Sigmoid colon (tissue), 7 donors: ENCODE measurements around the gene GRM1. TPM values are rescaled to one million over a fixed set of nuclear protein-coding genes. Genes with fewer than 3 reads are reported as not detected.

Source experiments
- DNase-seq: peaks from one replicate; pipeline ENCODE4 v3.0.0-alpha.2; 2019
- H3K27ac ChIP-seq, 4 donors: fragments of 200-600 bp; sonication (generic); one replicate each; pipeline ENCODE4 v1.5.1; 2016 to 2019; ENCODE audit warnings: mild to moderate bottlenecking in 1 of 4
- H3K27me3 ChIP-seq, 3 donors: fragments of 200-600 bp; sonication (generic); one replicate each; pipeline ENCODE4 v1.5.1; 2019; ENCODE audit warnings: mild to moderate bottlenecking in 1 of 3
- H3K36me3 ChIP-seq, 4 donors: fragments of 200-600 bp; sonication (generic); one replicate each; pipeline ENCODE4 v1.5.1; 2016 to 2019
- H3K4me1 ChIP-seq, 4 donors: fragments of 200-600 bp; sonication (generic); one replicate each; pipeline ENCODE4 v1.5.1; 2017 to 2019
- H3K4me3 ChIP-seq, 4 donors: fragments of 200-600 bp; sonication (generic); one replicate each; pipeline ENCODE4 v1.5.1; 2017 to 2019; ENCODE audit warnings: mild to moderate bottlenecking in 2 of 4, moderate library complexity in 1 of 4
- H3K9me3 ChIP-seq, 4 donors: fragments of 200-600 bp in 3 of 4; sonication (generic) in 3 of 4; one replicate each; pipeline versions ENCODE4 v1.5.1 to v1.6.1; 2013 to 2019
- CTCF ChIP-seq, 4 experiments: fragments of 450-650 bp in 3 of 4; fragments of 200-600 bp in 1 of 4; IDR thresholded peaks; one replicate each; pipeline ENCODE4 v1.5.1; 2016 to 2019; ENCODE audit warnings: antibody characterized with exemption in 4 of 4, mild to moderate bottlenecking in 3 of 4, moderate library complexity in 2 of 4
- EP300 ChIP-seq, 4 donors: sonication (generic); formaldehyde crosslinking; IDR thresholded peaks; one replicate each; pipeline ENCODE4 v1.6.1; 2017; ENCODE audit warnings: antibody characterized with exemption in 4 of 4
- POLR2A ChIP-seq, 2 donors: fragments of 450-650 bp; IDR thresholded peaks; one replicate each; pipeline ENCODE4 v1.6.1; 2016; ENCODE audit warnings: antibody characterized with exemption in 2 of 2, mild to moderate bottlenecking in 2 of 2, moderate library complexity in 2 of 2
- POLR2AphosphoS5 ChIP-seq, 4 donors: sonication (generic); formaldehyde crosslinking; IDR thresholded peaks; one replicate each; pipeline ENCODE4 v1.6.1; 2017; ENCODE audit warnings: antibody characterized with exemption in 4 of 4
- WGBS, 2 donors: extraction: QIAGEN DNeasy Blood & Tissue Kit; methylation state at CpG; one replicate each; pipeline ENCODE4 v1.1.7; 2013; 5-methylcytosine and 5-hydroxymethylcytosine counted together
- intact Hi-C: fragments of 100-400 bp; cut with DNase I; formaldehyde crosslinking; loops from one replicate; pipeline ENCODE4 v1.15.1; 2023
- polyA plus RNA-seq, 3 donors: library from polyadenylated mRNA; stranded (reverse); fragments of 200-250 nt; gene quantifications; one replicate each; pipeline ENCODE4 v1.2.3, GENCODE V29; 2013
- total RNA-seq, 4 donors: library from RNA; depleted of rRNA; stranded (reverse); fragments of >200 nt; gene quantifications; one replicate each; pipeline ENCODE4 v1.1.0, GENCODE V29; 2016
- donor health status: healthy with polysubstance abuse.
- donor health status: Bipolar disorder and iron deficiency.
- donor health status: healthy.

GRM1 gene
- total and polyA plus RNA-seq, 7 donors = under 0.01 to 0.36 (median 0.03) TPM; not detected in 4

GRCh38 chr6:146277142-146277541 is 248.3 kb downstream of the GRM1 start:
- no peak for TF ChIP-seq POLR2A (IDR thresholded peaks at IDR 0.05)
- TF ChIP-seq EP300 (IDR thresholded peaks at IDR 0.05) = no peak
- no peak for TF ChIP-seq CTCF (IDR thresholded peaks at IDR 0.05)
- TF ChIP-seq POLR2AphosphoS5 (IDR thresholded peaks at IDR 0.05) = no peak
- Histone ChIP-seq H3K9me3 (no peaks in the 10 kb centered on the region), H3K4me1 (no peaks in the 10 kb centered on the region), H3K36me3 (no peaks in the 10 kb centered on the region), H3K4me3 (no peak overlapping the region), H3K27me3 (no peaks in the 10 kb centered on the region), H3K27ac (no peak overlapping the region)
- 70 to 76% methylated on average over 2 of the region's 2 CpGs for WGBS, 2 donors
- no peak for DNase-seq
- intact Hi-C loops = no loop called here

DNA sequence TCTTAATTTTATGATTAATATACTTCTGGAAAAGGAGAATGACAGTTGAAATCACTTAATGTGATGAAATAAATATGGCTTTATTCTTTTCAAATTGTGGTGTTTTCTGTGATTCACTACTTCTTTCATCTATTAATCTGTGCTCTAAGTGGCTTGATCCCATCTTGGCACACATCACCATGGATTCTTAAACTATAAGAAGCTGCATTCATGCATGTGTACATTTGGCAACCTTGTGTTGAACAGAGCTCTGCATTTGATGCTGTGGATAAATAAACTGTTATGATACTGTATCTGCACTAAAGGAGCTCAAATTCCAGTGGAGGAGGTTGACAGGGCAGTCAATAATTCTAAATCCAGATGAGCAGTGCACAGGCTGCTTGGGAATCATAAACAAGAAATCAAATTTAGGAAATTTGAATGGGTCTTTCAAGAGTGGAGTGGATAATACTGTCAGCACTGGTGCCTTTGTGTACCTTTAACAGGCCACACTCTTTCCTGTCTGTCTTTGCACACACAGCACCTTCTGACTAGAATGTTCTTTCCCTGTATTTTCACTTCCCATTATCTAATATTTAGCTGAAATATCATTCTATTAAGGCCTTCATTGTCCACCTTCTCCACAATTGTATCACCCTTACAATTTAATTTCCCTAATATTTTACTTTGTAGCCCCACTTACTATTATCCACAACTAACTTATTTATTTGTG is 252.9 kb downstream of the GRM1 start:
- intact Hi-C loops = no loop called here
- TF ChIP-seq POLR2A (IDR thresholded peaks at IDR 0.05) = no peak
- no peak for TF ChIP-seq POLR2AphosphoS5 (IDR thresholded peaks at IDR 0.05)
- no peak for TF ChIP-seq EP300 (IDR thresholded peaks at IDR 0.05)
- no peak for TF ChIP-seq CTCF (IDR thresholded peaks at IDR 0.05)
- H3K27ac ChIP-seq = no peak overlapping the region
- H3K9me3 ChIP-seq = no peaks in the 10 kb centered on the region
- H3K27me3 ChIP-seq = no peaks in the 10 kb centered on the region
- no peak for DNase-seq
- no peak overlapping the region for H3K4me3 ChIP-seq
- H3K4me1 ChIP-seq = no peaks in the 10 kb centered on the region
- no peaks in the 10 kb centered on the region for H3K36me3 ChIP-seq

- WGBS, 2 donors = 88 to 94% methylated on average over 2 of the region's 2 CpGs
- intact Hi-C loops = no loop called here
These were observed 254.0 kb downstream of the GRM1 start for GRCh38 chr6:146282837-146283236.

DNA sequence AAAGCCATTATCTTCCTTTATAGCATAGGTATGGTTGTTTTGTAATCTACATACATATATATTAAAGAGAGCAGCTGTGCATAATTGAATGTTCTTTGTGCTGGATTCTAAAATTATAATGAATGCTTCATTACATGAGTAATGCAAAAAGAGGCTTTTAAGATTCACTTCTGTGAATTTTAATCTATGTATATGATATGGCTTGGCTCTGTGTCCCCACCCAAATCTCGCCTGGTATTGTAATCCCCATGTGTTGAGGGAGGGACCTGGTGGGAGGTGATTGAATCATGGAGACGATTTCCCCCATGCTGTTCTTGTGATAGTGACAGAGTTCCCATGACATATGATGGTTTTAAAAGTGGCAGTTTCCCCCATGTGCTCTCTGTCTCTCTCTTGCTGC is 255.4 kb downstream of the GRM1 start:
- no peaks in the 10 kb centered on the region for H3K36me3 ChIP-seq
- intact Hi-C loops = no loop called here
- DNase-seq = no peak
- H3K27ac ChIP-seq = no peak overlapping the region
- 80 to 88% methylated on average over 2 of the region's 2 CpGs for WGBS, 2 donors
- TF ChIP-seq POLR2AphosphoS5 (IDR thresholded peaks at IDR 0.05) (no peak), EP300 (IDR thresholded peaks at IDR 0.05) (no peak), POLR2A (IDR thresholded peaks at IDR 0.05) (no peak), CTCF (IDR thresholded peaks at IDR 0.05) (no peak)
- no peaks in the 10 kb centered on the region for H3K4me1 ChIP-seq
- H3K4me3 ChIP-seq = no peak overlapping the region
- no peaks in the 10 kb centered on the region for H3K27me3 ChIP-seq
- H3K9me3 ChIP-seq = no peaks in the 10 kb centered on the region

More at GRCh38 chr6:146282837-146283236, 254.0 kb downstream of the GRM1 start:
- Histone ChIP-seq H3K4me1 (no peaks in the 10 kb centered on the region), H3K36me3 (no peaks in the 10 kb centered on the region), H3K4me3 (no peak overlapping the region), H3K9me3 (no peaks in the 10 kb centered on the region), H3K27me3 (no peaks in the 10 kb centered on the region), H3K27ac (no peak overlapping the region)
- TF ChIP-seq CTCF (IDR thresholded peaks at IDR 0.05) (no peak), EP300 (IDR thresholded peaks at IDR 0.05) (no peak), POLR2AphosphoS5 (IDR thresholded peaks at IDR 0.05) (no peak), POLR2A (IDR thresholded peaks at IDR 0.05) (no peak)
- DNase-seq = no peak

DNA sequence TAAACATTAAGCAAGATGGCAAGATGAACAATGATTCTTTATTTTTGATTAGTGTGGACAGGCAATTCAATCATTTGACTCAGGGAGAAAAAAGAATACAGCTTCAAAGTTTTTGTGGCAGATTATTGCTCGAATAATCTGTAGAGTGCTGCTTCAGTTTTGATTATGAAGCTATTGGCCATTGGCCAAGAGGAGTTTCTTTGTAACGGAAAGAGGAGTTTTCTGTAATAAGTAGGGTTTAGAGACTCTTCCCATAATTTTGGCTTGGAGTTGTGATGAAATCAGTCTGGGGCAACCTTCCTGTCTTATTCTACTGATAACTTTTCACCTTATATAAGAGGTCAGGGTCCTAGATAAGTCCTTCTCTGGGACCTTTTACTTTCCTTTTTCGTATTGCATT is 258.1 kb downstream of the GRM1 start:
- 69 to 76% methylated on average over 3 of the region's 3 CpGs for WGBS, 2 donors

More for the DNA sequence above, 258.1 kb downstream of the GRM1 start:
- TF ChIP-seq POLR2A (IDR thresholded peaks at IDR 0.05) (no peak), CTCF (IDR thresholded peaks at IDR 0.05) (no peak), EP300 (IDR thresholded peaks at IDR 0.05) (no peak), POLR2AphosphoS5 (IDR thresholded peaks at IDR 0.05) (no peak)
- Histone ChIP-seq H3K9me3 (no peaks in the 10 kb centered on the region), H3K27me3 (no peaks in the 10 kb centered on the region), H3K4me3 (no peak overlapping the region), H3K27ac (no peak overlapping the region), H3K36me3 (no peaks in the 10 kb centered on the region), H3K4me1 (no peaks in the 10 kb centered on the region)
- no peak for DNase-seq
- intact Hi-C loops = no loop called here
